IMR-90 (cell line): ENCODE data around the gene GNG7. TPM values are rescaled to one million over a fixed set of nuclear protein-coding genes. Genes with fewer than 3 reads are reported as not detected.

Experiments
- ATAC-seq: fragments of 200-7000 bp; cut with Tn5 transposase; 2 replicates; pipeline ENCODE4 v1.9.1; 2020; ENCODE audit warnings: low read depth, mild to moderate bottlenecking, moderate library complexity
- BruUV-seq: library from RNA; stranded (reverse); fragments of 400-500 nt; replicated peaks from 2 replicates; lab custom pipeline; 2021; lab: Mats Ljungman, UMichigan
- CTCF ChIA-PET: fragments of 300-600 bp; formaldehyde crosslinking; extraction: SDS; loops from one replicate; lab custom pipeline; 2021; ENCODE audit warnings: antibody characterized with exemption; lab: Yijun Ruan, JAX
- POLR2A ChIA-PET: fragments of 300-600 bp; sonication (Branson Sonifier 250); formaldehyde crosslinking; loops from one replicate; lab custom pipeline; 2022; ENCODE audit warnings: antibody characterized with exemption; ENCODE audit not compliant: unreplicated experiment; lab: Charles Lee
- DNase-seq: peaks from one replicate; pipeline ENCODE4 v3.0.0; 2013
- H2AFZ ChIP-seq: replicated peaks from 2 replicates; pipeline ENCODE3; 2013; ENCODE audit warnings: low read length, mild to moderate bottlenecking; ENCODE audit not compliant: poor library complexity
- H2AK5ac ChIP-seq: 2 replicates; pipeline ENCODE4 v1.6.1; 2013; ENCODE audit warnings: low read depth, low read length, inconsistent platforms
- H2AK9ac ChIP-seq: replicated peaks from 2 replicates; pipeline ENCODE3; 2013; ENCODE audit warnings: mild to moderate bottlenecking, low read depth, low read length, moderate library complexity; ENCODE audit not compliant: poor library complexity
- H2BK120ac ChIP-seq: 2 replicates; pipeline ENCODE4 v1.6.1; 2013; ENCODE audit warnings: low read depth, low read length, inconsistent platforms
- H2BK15ac ChIP-seq: 3 replicates; pipeline ENCODE4 v1.6.1; 2013; ENCODE audit warnings: low read depth, low read length, inconsistent platforms
- H2BK20ac ChIP-seq: 2 replicates; pipeline ENCODE4 v1.6.1; 2013; ENCODE audit warnings: low read depth, mild to moderate bottlenecking, inconsistent platforms, low read length, moderate library complexity
- H2BK5ac ChIP-seq: 2 replicates; pipeline ENCODE4 v1.6.1; 2013; ENCODE audit warnings: mild to moderate bottlenecking, low read depth, low read length, inconsistent platforms; ENCODE audit not compliant: poor library complexity, severe bottlenecking
- H3K14ac ChIP-seq: replicated peaks from 2 replicates; pipeline ENCODE4 v1.6.1; 2013; ENCODE audit warnings: low read depth, low read length, inconsistent platforms
- H3K18ac ChIP-seq: 2 replicates; pipeline ENCODE4 v1.6.1; 2013; ENCODE audit warnings: low read depth, low read length, control low read depth
- H3K23ac ChIP-seq: 2 replicates; pipeline ENCODE4 v1.6.1; 2013; ENCODE audit warnings: low read depth, low read length, inconsistent platforms
- H3K27ac ChIP-seq: 2 replicates; pipeline ENCODE4 v1.5.1; 2013; ENCODE audit warnings: mild to moderate bottlenecking, control low read depth, low read length; ENCODE audit not compliant: insufficient read depth
- H3K27me3 ChIP-seq: 2 replicates; pipeline ENCODE4 v1.6.1; 2013; ENCODE audit warnings: low read length; ENCODE audit not compliant: control insufficient read depth, insufficient read depth
- H3K36me3 ChIP-seq: 2 replicates; pipeline ENCODE4 v1.6.1; 2013; ENCODE audit warnings: low read length, mixed read lengths; ENCODE audit not compliant: control insufficient read depth, insufficient read depth
- H3K4ac ChIP-seq: 2 replicates; pipeline ENCODE4 v1.6.1; 2013; ENCODE audit warnings: low read depth, low read length, inconsistent platforms
- H3K4me1 ChIP-seq: 2 replicates; pipeline ENCODE4 v1.6.1; 2013; ENCODE audit warnings: low read length, mixed read lengths; ENCODE audit not compliant: control insufficient read depth, insufficient read depth
- H3K4me2 ChIP-seq: 2 replicates; pipeline ENCODE4 v1.6.1; 2013; ENCODE audit warnings: low read depth, mild to moderate bottlenecking, control low read depth, low read length, moderate library complexity
- H3K4me3 ChIP-seq: 2 replicates; pipeline ENCODE4 v1.5.1; 2013; ENCODE audit warnings: low read depth, mild to moderate bottlenecking, control low read depth, low read length, moderate library complexity; ENCODE audit not compliant: insufficient read depth
- H3K56ac ChIP-seq: 2 replicates; pipeline ENCODE4 v1.6.1; 2013; ENCODE audit warnings: low read length, inconsistent platforms; ENCODE audit not compliant: insufficient read depth; ENCODE audit errors: extremely low read depth
- H3K79me1 ChIP-seq, 2 experiments: 2 replicates each; pipeline ENCODE4 v1.6.1; 2013; ENCODE audit warnings: low read length in 2 of 2, inconsistent platforms in 1 of 2, low read depth in 1 of 2
- H3K9ac ChIP-seq: 2 replicates; pipeline ENCODE4 v1.6.1; 2013; ENCODE audit warnings: low read depth, low read length, control low read depth
- H3K9me1 ChIP-seq: 2 replicates; pipeline ENCODE4 v1.6.1; 2013; ENCODE audit warnings: low read length, inconsistent platforms; ENCODE audit not compliant: insufficient read depth
- H3K9me3 ChIP-seq: 2 replicates; pipeline ENCODE4 v1.6.1; 2013; ENCODE audit warnings: low read length; ENCODE audit not compliant: control insufficient read depth, insufficient read depth
- H4K20me1 ChIP-seq: 2 replicates; pipeline ENCODE4 v1.6.1; 2013; ENCODE audit warnings: low read length, inconsistent platforms; ENCODE audit not compliant: insufficient read depth
- H4K5ac ChIP-seq: 2 replicates; pipeline ENCODE4 v1.6.1; 2013; ENCODE audit warnings: mild to moderate bottlenecking, low read depth, low read length, control low read depth
- H4K8ac ChIP-seq, 2 experiments: 2 replicates each; pipeline ENCODE4 v1.6.1; 2013; ENCODE audit warnings: low read depth in 2 of 2, low read length in 2 of 2, control low read depth in 1 of 2, inconsistent platforms in 1 of 2
- H4K91ac ChIP-seq: 2 replicates; pipeline ENCODE4 v1.6.1; 2013; ENCODE audit warnings: low read depth, low read length, inconsistent platforms; ENCODE audit not compliant: insufficient read depth
- CEBPB ChIP-seq: IDR thresholded peaks from 2 replicates; pipeline ENCODE4 v1.6.1; 2012; ENCODE audit warnings: low read depth, low read length, improper control_type of control experiment
- CHD1 ChIP-seq: IDR thresholded peaks from 2 replicates; pipeline ENCODE4 v1.6.1; 2012; ENCODE audit warnings: low read depth, low read length, improper control_type of control experiment
- CTCF ChIP-seq: conservative IDR thresholded peaks from 2 replicates; pipeline ENCODE4 v1.5.1; 2012; ENCODE audit warnings: mild to moderate bottlenecking, low read depth, low read length, improper control_type of control experiment
- ELK1 ChIP-seq: fragments of 150-350 bp; IDR thresholded peaks from 2 replicates; pipeline ENCODE4 v1.6.1; 2016; ENCODE audit warnings: low read depth, mild to moderate bottlenecking, low read length, moderate library complexity, borderline replicate concordance
- FOS ChIP-seq: fragments of 150-350 bp; IDR thresholded peaks from 2 replicates; pipeline ENCODE4 v1.6.1; 2016; ENCODE audit warnings: low read depth, low read length
- MAFK ChIP-seq: IDR thresholded peaks from 2 replicates; pipeline ENCODE4 v1.6.1; 2012; ENCODE audit warnings: low read depth, low read length, improper control_type of control experiment
- MAZ ChIP-seq: IDR thresholded peaks from 2 replicates; pipeline ENCODE4 v1.6.1; 2012; ENCODE audit warnings: low read depth, mild to moderate bottlenecking, low read length, improper control_type of control experiment, moderate library complexity, borderline replicate concordance
- MXI1 ChIP-seq: IDR thresholded peaks from 2 replicates; pipeline ENCODE4 v1.6.1; 2012; ENCODE audit warnings: low read depth, mild to moderate bottlenecking, low read length, moderate library complexity, borderline replicate concordance
- NFE2L2 ChIP-seq: fragments of 150-350 bp; IDR thresholded peaks from 2 replicates; pipeline ENCODE4 v1.6.1; 2016; ENCODE audit warnings: low read depth, mild to moderate bottlenecking, low read length
- RAD21 ChIP-seq: IDR thresholded peaks from 2 replicates; pipeline ENCODE4 v1.6.1; 2012; ENCODE audit warnings: low read length, improper control_type of control experiment
- RCOR1 ChIP-seq: IDR thresholded peaks from 2 replicates; pipeline ENCODE4 v1.6.1; 2012; ENCODE audit warnings: mild to moderate bottlenecking, low read length, improper control_type of control experiment; ENCODE audit not compliant: insufficient replicate concordance
- RFX5 ChIP-seq: IDR thresholded peaks from 2 replicates; pipeline ENCODE4 v1.8.0; 2012; ENCODE audit warnings: low read depth, mild to moderate bottlenecking, low read length, moderate library complexity
- SMC3 ChIP-seq: fragments of 150-350 bp; IDR thresholded peaks from 2 replicates; pipeline ENCODE4 v1.6.1; 2016; ENCODE audit warnings: low read depth, mild to moderate bottlenecking, antibody characterized with exemption, low read length, moderate library complexity
- USF2 ChIP-seq: fragments of 150-350 bp; IDR thresholded peaks from 2 replicates; pipeline ENCODE4 v1.6.1; 2017; ENCODE audit warnings: mild to moderate bottlenecking, antibody characterized with exemption, low read length, low read depth
- WGBS, 2 experiments: methylation state at CpG; one replicate each; pipeline versions ENCODE4 v1.1.5 to v1.1.7; 2013; ENCODE audit warnings: missing lambda C conversion rate in 2 of 2; ENCODE audit not compliant: insufficient read length in 1 of 2; ENCODE audit errors: extremely low coverage in 2 of 2; 5-methylcytosine and 5-hydroxymethylcytosine counted together
- dilution Hi-C: fragments of 300-500 bp; cut with HindIII; formaldehyde crosslinking; loops from one replicate; pipeline ENCODE4 v1.14.3; 2018; ENCODE audit warnings: low sequenced_read_pairs; ENCODE audit not compliant: unreplicated experiment
- in situ Hi-C: fragments of 300-500 bp; cut with MboI; formaldehyde crosslinking; loops from 3 replicates; pipeline ENCODE4 v1.14.3; 2019; ENCODE audit warnings: low sequenced_read_pairs, inconsistent platforms, mixed read lengths
- intact Hi-C: fragments of 100-400 bp; cut with micrococcal nuclease; formaldehyde crosslinking; loops from 2 replicates; pipeline ENCODE4 v1.10.0; 2022
- polyA plus RNA-seq, 3 experiments: library from polyadenylated mRNA; depleted of rRNA; stranded (reverse); fragments of >200 nt; gene quantifications; 2 replicates each; pipeline ENCODE4 v1.2.3, GENCODE V29; 2012; ENCODE audit warnings: low replicate concordance in 1 of 3
- total RNA-seq: library from RNA; depleted of rRNA; stranded (reverse); fragments of >200 nt; gene quantifications from 2 replicates; pipeline ENCODE4 v1.2.3, GENCODE V29; 2012

The GNG7 gene
- total and polyA plus RNA-seq, 2 of the 4 experiments (the other 2 are of a cell fraction): under 0.01 to 0.21 TPM

GRCh38 chr19:2653710-2654707, 48.5 kb downstream of the GNG7 start:
- no peaks in the 10 kb centered on the region for H3K9me3 ChIP-seq
- TF ChIP-seq FOS (no peak), CEBPB (no peak), RAD21 (no peak), CTCF (no peak), CHD1 (no peak), MAFK (no peak), RCOR1 (no peak), NFE2L2 (no peak), MAZ (no peak), RFX5 (no peak), MXI1 (no peak), ELK1 (no peak), USF2 (no peak), SMC3 (no peak)

More at GRCh38 chr19:2653710-2654707, 48.5 kb downstream of the GNG7 start:
- no TSS peak for BruUV-seq
- Histone ChIP-seq H3K18ac (no peak overlapping the region), H4K5ac (no peak overlapping the region), H3K14ac (no peak overlapping the region), H2AFZ (peak overlapping the region; percentile 43), H2BK20ac (no peak overlapping the region), H3K4me1 (peaks cover 2% of the 10 kb centered on the region; the same call in 1 of the 2 replicates), H3K56ac (no peak overlapping the region), H3K27ac (no peak overlapping the region), H4K91ac (no peak overlapping the region), H3K4me3 (no peak overlapping the region), H3K23ac (no peak overlapping the region), H2BK120ac (no peak overlapping the region), H3K36me3 (no peaks in the 10 kb centered on the region), H3K4me2 (no peak overlapping the region), H2AK9ac (peak overlapping the region; percentile 81), H3K4ac (no peak overlapping the region), H4K8ac (no peak overlapping the region), H2BK5ac (no peak overlapping the region), H4K20me1 (no peaks in the 10 kb centered on the region), H2AK5ac (no peak overlapping the region), H3K9ac (no peak overlapping the region), H2BK15ac (no peak overlapping the region), H3K79me1 (no peaks in the 10 kb centered on the region), H3K9me1 (no peaks in the 10 kb centered on the region), H3K27me3 (peaks cover 35% of the 10 kb centered on the region)
- DNase-seq (no peak), ATAC-seq (no peak)
- ChIA-PET CTCF (no interaction called here), POLR2A (no interaction called here)
- 9% methylated on average over 6 of the region's 29 CpGs; no CpG with 5 or more reads in 1 of the 2 experiments for WGBS, 2 experiments
- in situ Hi-C loops (no loop called here), intact Hi-C loops (no loop called here), dilution Hi-C loops (no loop called here)
